ENCODE measurements around the gene CUEDC1. TPM values are rescaled to one million over a fixed set of nuclear protein-coding genes. Genes with fewer than 3 reads are reported as not detected.

Gene CUEDC1
- total and polyA plus RNA-seq, 2 experiments from 2014 or later, result 11.6 to 23.3 TPM

GRCh38 chr17:57972151-57972550, 16.9 kb upstream of the CUEDC1 start:
- peaks cover 11% of the 10 kb centered on the region for H4K20me1 ChIP-seq (ENCODE audit: insufficient read depth, poor library complexity, severe bottlenecking)
- H3K9me3 ChIP-seq (ENCODE audit: low read depth), result no peaks in the 10 kb centered on the region
- no peak overlapping the region for H2AFZ ChIP-seq
- H3K4me1 ChIP-seq (ENCODE audit: insufficient read depth), result peaks cover 17% of the 10 kb centered on the region
- no peaks in the 10 kb centered on the region for H3K36me3 ChIP-seq (replicated peaks; ENCODE audit: insufficient read depth, low read depth)
- peaks cover 9% of the 10 kb centered on the region for H3K79me2 ChIP-seq
- H3K9me2 ChIP-seq (replicated peaks; ENCODE audit: insufficient read depth), result no peaks in the 10 kb centered on the region
- no peak overlapping the region for H3K4me2 ChIP-seq
- DNase-seq (ENCODE audit: low spot score), result no peak
- WGBS (ENCODE audit: low lambda C conversion rate, missing lambda C conversion rate), result 50% methylated on average over 1 of the region's 1 CpG
- no peaks in the 10 kb centered on the region for H3K27me3 ChIP-seq
- no peak overlapping the region for H3K4me3 ChIP-seq
- TF ChIP-seq EZH2phosphoT487 (IDR thresholded peaks at IDR 0.05; ENCODE audit: low read depth, severe bottlenecking, unreplicated experiment) (no peak), CTCF (IDR thresholded peaks at IDR 0.05; ENCODE audit: poor library complexity) (no peak), EZH2 (IDR thresholded peaks at IDR 0.05; ENCODE audit: borderline replicate concordance) (no peak)
- no peak overlapping the region for H3K27ac ChIP-seq

- peaks cover 17% of the 10 kb centered on the region for H3K4me1 ChIP-seq (ENCODE audit: insufficient read depth)
- WGBS (ENCODE audit: low lambda C conversion rate, missing lambda C conversion rate), result 68% methylated on average over 10 of the region's 10 CpGs
- no peaks in the 10 kb centered on the region for H3K27me3 ChIP-seq
- H3K79me2 ChIP-seq, result peaks cover 4% of the 10 kb centered on the region
- H3K9me3 ChIP-seq (ENCODE audit: low read depth), result no peaks in the 10 kb centered on the region
- no peak overlapping the region for H3K4me3 ChIP-seq
- no peak overlapping the region for H3K4me2 ChIP-seq
- H3K27ac ChIP-seq, result no peak overlapping the region
- H2AFZ ChIP-seq, result no peak overlapping the region
- TF ChIP-seq EZH2phosphoT487 (IDR thresholded peaks at IDR 0.05; ENCODE audit: low read depth, severe bottlenecking, unreplicated experiment), result no peak
- no peak for TF ChIP-seq EZH2 (IDR thresholded peaks at IDR 0.05; ENCODE audit: borderline replicate concordance)
- TF ChIP-seq CTCF (IDR thresholded peaks at IDR 0.05; ENCODE audit: poor library complexity), result no peak
- peaks cover 6% of the 10 kb centered on the region for H4K20me1 ChIP-seq (ENCODE audit: insufficient read depth, poor library complexity, severe bottlenecking)
- no peaks in the 10 kb centered on the region for H3K36me3 ChIP-seq (replicated peaks; ENCODE audit: insufficient read depth, low read depth)
- no peak for DNase-seq (ENCODE audit: low spot score)
- no peaks in the 10 kb centered on the region for H3K9me2 ChIP-seq (replicated peaks; ENCODE audit: insufficient read depth)
These were observed 16.4 kb upstream of the CUEDC1 start for GRCh38 chr17:57971572-57971971.

GRCh38 chr17:57970710-57971109, 15.5 kb upstream of the CUEDC1 start:
- no peak overlapping the region for H2AFZ ChIP-seq
- no peak for DNase-seq (ENCODE audit: low spot score)
- TF ChIP-seq EZH2phosphoT487 (IDR thresholded peaks at IDR 0.05; ENCODE audit: low read depth, severe bottlenecking, unreplicated experiment), result no peak
- no peak for TF ChIP-seq CTCF (IDR thresholded peaks at IDR 0.05; ENCODE audit: poor library complexity)
- no peak for TF ChIP-seq EZH2 (IDR thresholded peaks at IDR 0.05; ENCODE audit: borderline replicate concordance)
- H3K9me3 ChIP-seq (ENCODE audit: low read depth), result no peaks in the 10 kb centered on the region
- H3K79me2 ChIP-seq, result peaks cover 3% of the 10 kb centered on the region
- H3K4me3 ChIP-seq, result no peak overlapping the region
- no peak overlapping the region for H3K4me2 ChIP-seq
- no peak overlapping the region for H3K27ac ChIP-seq
- 37% methylated on average over 4 of the region's 4 CpGs for WGBS (ENCODE audit: low lambda C conversion rate, missing lambda C conversion rate)
- H3K9me2 ChIP-seq (replicated peaks; ENCODE audit: insufficient read depth), result no peaks in the 10 kb centered on the region
- no peaks in the 10 kb centered on the region for H3K36me3 ChIP-seq (replicated peaks; ENCODE audit: insufficient read depth, low read depth)
- no peaks in the 10 kb centered on the region for H3K27me3 ChIP-seq
- peaks cover 5% of the 10 kb centered on the region for H4K20me1 ChIP-seq (ENCODE audit: insufficient read depth, poor library complexity, severe bottlenecking)
- H3K4me1 ChIP-seq (ENCODE audit: insufficient read depth), result peaks cover 15% of the 10 kb centered on the region

GRCh38 chr17:57968456-57968855, 13.2 kb upstream of the CUEDC1 start:
- H3K4me3 ChIP-seq, result no peak overlapping the region
- H3K4me2 ChIP-seq, result no peak overlapping the region
- no peaks in the 10 kb centered on the region for H4K20me1 ChIP-seq (ENCODE audit: insufficient read depth, poor library complexity, severe bottlenecking)
- H3K27ac ChIP-seq, result no peak overlapping the region
- H3K9me2 ChIP-seq (replicated peaks; ENCODE audit: insufficient read depth), result no peaks in the 10 kb centered on the region
- H2AFZ ChIP-seq, result no peak overlapping the region
- no peaks in the 10 kb centered on the region for H3K79me2 ChIP-seq
- TF ChIP-seq EZH2phosphoT487 (IDR thresholded peaks at IDR 0.05; ENCODE audit: low read depth, severe bottlenecking, unreplicated experiment) (no peak), EZH2 (IDR thresholded peaks at IDR 0.05; ENCODE audit: borderline replicate concordance) (no peak), CTCF (IDR thresholded peaks at IDR 0.05; ENCODE audit: poor library complexity) (no peak)
- peaks cover 4% of the 10 kb centered on the region for H3K4me1 ChIP-seq (ENCODE audit: insufficient read depth)
- no peaks in the 10 kb centered on the region for H3K27me3 ChIP-seq
- no peaks in the 10 kb centered on the region for H3K9me3 ChIP-seq (ENCODE audit: low read depth)
- 58% methylated on average over 1 of the region's 1 CpG for WGBS (ENCODE audit: low lambda C conversion rate, missing lambda C conversion rate)
- no peak for DNase-seq (ENCODE audit: low spot score)
- H3K36me3 ChIP-seq (replicated peaks; ENCODE audit: insufficient read depth, low read depth), result no peaks in the 10 kb centered on the region

All from hepatocyte (in vitro differentiated cells).